Astrocyte of the cerebellum (primary cell): ENCODE results near the gene FANCC.

ENCODE experiments used
- DNase-seq: peaks from one replicate; pipeline ENCODE4 v3.0.0-alpha.2; 2011; ENCODE audit warnings: low read depth
- H3K4me3 ChIP-seq: 2 replicates; pipeline ENCODE4 v1.5.1; 2011; ENCODE audit warnings: mild to moderate bottlenecking, low read depth, low read length, moderate library complexity
- in situ Hi-C: cut with HindIII; loops from 2 replicates; pipeline ENCODE4 v1.10.0; 2017; ENCODE audit warnings: low sequenced_read_pairs
- TF ChIP-seq, protein P1 (sequence below): IDR thresholded peaks from 2 replicates; pipeline ENCODE4 v1.5.1; 2012; ENCODE audit warnings: low read length, low read depth, moderate library complexity, mild to moderate bottlenecking; ENCODE audit errors: missing control alignments

Gene FANCC

DNA sequence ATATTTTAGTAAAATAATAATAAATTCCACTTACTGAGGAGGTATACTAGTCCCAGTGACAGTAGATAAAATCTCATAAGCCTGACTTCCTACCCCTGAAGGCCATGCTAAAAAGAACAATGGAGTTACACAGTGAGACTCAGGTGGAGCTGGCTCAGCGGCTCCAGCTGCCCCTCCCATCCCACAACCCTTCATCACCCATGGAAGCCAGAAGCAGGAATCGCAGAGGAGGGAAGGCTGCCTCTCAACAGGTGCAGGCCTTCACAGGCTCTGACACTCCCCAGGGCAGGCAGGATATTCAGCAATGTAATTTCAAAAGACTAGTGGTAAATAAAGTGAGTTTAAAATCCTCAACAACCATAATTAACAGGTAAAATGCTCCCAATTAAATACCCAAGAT lies 67.5 kb downstream of the FANCC start:
- in situ Hi-C loops, result loop anchor here (10.0 kb wide), 1 partner anchor 585 kb away; no protein-coding TSS in a partner anchor
- TF ChIP-seq, protein P1, sequence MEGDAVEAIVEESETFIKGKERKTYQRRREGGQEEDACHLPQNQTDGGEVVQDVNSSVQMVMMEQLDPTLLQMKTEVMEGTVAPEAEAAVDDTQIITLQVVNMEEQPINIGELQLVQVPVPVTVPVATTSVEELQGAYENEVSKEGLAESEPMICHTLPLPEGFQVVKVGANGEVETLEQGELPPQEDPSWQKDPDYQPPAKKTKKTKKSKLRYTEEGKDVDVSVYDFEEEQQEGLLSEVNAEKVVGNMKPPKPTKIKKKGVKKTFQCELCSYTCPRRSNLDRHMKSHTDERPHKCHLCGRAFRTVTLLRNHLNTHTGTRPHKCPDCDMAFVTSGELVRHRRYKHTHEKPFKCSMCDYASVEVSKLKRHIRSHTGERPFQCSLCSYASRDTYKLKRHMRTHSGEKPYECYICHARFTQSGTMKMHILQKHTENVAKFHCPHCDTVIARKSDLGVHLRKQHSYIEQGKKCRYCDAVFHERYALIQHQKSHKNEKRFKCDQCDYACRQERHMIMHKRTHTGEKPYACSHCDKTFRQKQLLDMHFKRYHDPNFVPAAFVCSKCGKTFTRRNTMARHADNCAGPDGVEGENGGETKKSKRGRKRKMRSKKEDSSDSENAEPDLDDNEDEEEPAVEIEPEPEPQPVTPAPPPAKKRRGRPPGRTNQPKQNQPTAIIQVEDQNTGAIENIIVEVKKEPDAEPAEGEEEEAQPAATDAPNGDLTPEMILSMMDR, result no peak
- no peak overlapping the region for H3K4me3 ChIP-seq
- no peak for DNase-seq

DNA sequence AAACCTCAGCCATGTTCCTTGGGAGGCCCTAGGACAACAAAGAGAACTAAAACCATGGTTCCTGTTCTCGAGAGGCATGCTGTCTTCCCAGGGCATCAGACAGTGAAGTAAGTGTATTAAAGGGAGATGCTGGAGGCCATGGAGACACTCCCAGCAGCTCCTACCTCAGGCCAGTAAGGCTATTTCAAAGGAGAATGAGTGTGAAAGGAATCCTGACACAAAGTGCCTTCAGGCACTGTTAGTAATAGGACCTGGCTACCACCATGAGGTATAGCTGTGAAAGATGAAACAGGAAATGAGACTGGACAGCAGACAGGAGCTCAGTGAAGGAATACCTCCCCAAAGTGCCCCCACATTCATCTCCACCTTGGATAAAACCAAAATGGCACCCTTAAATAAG lies 71.0 kb downstream of the FANCC start:
- no peak for DNase-seq
- TF ChIP-seq, protein P1, result no peak
- in situ Hi-C loops, result loop anchor here (10.0 kb wide), 1 partner anchor 588 kb away; no protein-coding TSS in a partner anchor
- H3K4me3 ChIP-seq, result no peak overlapping the region

DNA sequence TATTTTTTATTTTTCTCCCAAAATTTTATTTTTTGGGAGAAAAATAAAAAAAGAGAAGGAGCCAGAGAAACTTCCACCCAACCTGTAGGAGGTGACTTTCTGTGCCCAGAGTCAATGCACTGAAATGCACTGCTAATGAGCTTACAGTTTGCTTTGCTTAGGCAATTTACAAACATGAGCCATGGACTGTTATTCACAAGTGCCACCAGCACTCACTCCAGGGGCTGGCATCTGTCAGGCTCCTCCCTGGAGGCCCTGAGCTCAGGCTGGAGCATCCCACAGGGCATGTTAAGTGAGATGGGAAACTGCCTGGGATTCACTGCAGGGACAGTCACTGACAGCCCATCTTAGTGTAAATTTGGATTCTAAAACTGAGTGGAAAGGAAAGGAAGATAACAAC lies 74.9 kb downstream of the FANCC start:
- TF ChIP-seq, protein P1, result no peak
- H3K4me3 ChIP-seq, result no peak overlapping the region
- in situ Hi-C loops, result loop anchor here (10.0 kb wide), 1 partner anchor 592 kb away; no protein-coding TSS in a partner anchor
- no peak for DNase-seq

DNA sequence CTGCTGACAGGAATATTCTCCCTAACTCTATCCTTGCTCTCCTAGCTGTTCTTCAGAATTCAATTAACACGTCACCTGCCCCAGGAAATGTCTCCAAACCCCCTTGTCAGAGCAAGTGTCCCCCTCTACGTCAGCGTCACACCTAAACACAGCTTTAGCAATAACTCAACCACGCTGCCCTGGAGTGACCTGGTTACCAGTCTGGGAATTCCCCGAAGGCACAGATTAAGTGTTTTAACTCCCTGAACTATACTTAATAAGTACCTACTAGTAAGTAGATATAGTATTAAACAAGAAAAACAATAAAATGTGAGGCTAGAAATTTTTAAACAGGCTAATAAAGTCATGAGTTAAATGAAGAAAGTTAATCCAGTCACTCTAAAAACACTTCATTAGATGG lies 78.4 kb downstream of the FANCC start:
- in situ Hi-C loops, result no loop called here
- DNase-seq, result no peak
- TF ChIP-seq, protein P1, result no peak
- H3K4me3 ChIP-seq, result no peak overlapping the region

DNA sequence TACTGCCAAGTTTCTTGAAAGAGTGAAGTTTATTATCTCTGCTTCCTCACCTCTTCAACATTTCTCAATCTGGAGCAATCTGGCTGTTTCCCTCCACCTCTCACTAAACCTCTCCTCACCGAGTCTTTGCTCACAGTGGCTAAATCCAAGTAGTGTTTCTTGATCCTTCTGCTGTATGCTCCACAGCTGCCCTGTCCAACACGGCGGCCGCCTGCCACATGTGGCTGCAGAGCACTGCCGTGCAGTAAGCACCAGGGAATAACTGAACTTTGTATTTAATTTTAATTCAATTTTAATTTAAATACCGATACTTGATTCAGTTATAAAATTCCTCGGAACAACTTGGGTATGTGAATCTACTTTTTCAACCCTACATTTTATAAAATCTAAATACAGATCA lies 80.2 kb downstream of the FANCC start:
- DNase-seq, result no peak
- no peak overlapping the region for H3K4me3 ChIP-seq
- TF ChIP-seq, protein P1, result no peak
- in situ Hi-C loops, result no loop called here

DNA sequence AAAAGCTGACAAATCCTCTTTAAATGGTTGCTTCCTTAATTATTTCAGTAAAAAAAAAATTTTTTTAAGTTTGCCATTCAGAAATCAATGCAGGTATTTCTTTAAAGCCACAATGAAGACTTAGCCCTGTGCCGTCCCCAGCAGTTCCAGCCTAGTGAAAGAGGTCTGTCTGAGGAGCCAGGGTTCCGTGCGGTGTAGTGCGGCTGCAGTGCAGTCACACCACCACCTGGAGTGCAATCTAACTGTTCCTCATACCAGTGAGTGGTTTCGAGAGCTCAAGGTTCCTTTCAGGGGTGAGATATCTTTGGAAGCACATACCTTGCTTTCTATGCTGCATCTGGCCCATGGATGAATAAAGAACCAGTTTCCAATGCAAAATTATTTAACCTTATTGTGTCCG lies 87.5 kb downstream of the FANCC start:
- no peak for DNase-seq
- TF ChIP-seq, protein P1, result no peak
- H3K4me3 ChIP-seq, result no peak overlapping the region
- in situ Hi-C loops, result no loop called here

DNA sequence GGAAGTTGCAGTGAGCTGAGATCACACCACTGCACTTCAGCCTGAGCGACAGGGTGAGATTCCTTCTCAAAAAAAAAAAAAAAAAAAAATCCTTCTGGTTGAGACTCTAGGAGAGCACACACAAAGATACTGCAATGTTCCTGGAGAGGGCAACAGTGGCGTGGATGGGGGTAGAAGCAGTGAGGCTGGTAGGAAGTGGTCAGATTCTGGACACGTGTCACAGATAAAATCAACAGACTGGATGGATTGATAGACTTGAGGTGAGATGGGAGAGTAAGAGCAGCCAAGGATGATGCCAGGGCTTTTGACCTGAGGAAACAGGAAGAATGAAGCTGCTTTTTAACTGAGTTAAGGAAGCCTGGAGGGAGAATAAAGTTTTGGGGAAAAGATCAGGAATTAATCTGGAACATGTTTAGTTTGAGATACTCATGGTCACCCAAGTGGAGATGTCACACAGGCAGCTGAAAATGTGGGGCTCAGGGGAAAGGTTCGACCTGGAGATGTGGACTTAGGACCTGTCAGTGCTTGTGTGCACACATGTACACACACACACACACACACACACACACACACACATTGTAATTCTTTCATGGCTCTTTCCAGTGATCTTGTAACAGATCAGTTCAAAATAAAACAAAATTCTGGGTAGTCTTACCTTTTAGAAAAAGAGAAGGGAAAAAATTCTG lies 88.1 kb downstream of the FANCC start:
- TF ChIP-seq, protein P1, result no peak
- in situ Hi-C loops, result no loop called here
- no peak for DNase-seq
- H3K4me3 ChIP-seq, result no peak overlapping the region
